Measurements from ENCODE around the gene KAZN.

The KAZN gene

DNA sequence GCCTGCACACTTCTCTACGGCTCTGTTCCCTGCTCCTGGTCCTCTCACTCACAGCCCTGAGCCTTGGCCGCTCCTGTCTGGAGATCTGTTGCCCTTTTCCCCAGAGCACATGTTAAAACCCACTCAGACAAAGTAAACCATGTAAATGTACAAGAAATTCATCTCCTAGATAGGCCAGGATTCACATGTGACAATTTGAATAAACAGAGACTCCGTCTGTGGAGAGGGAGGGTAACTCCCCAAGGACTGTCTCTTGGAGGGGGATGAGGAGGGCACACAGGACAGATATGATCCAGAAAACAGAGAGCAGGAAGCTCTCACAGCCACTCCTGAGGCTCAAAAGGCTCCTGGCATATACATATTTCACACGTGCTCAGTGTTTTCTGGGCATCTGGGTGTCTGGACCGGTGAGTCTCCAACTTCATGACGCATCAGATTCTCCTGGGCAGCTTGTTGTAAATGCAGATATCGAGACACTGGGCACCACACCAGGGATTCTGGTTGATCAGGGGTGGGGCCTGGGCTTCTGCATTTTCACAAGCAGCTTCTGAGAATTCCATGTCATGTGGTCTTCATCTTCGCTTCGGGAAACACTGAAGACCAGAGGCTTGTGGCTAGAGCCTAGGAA lies 6.4 kb upstream of the KAZN start:
- Histone ChIP-seq H3K36me3 (ENCODE audit: insufficient read depth, low read depth, low read length) (no peaks in the 10 kb centered on the region), H3K27me3 (ENCODE audit: insufficient read depth, low read length) (peaks cover 49% of the 10 kb centered on the region)

DNA sequence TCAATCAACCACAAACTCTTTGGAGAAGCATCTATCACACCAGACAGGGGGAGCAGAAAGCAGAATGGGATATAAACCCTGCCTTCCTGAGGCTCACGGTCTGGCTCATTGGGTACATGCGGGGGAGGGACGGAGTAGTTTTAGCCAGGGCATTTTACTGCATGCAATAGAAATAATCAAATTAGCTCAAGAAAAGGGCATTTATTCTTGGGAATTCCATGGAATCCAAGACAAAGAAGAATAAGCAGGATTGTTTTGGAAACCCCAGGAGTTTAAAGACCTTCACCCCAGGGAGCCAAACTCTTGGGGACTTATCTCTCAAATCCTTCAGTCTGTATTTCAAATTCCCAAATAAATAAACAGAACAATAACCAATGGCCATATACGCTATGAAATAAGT lies 5.2 kb upstream of the KAZN start:
- Histone ChIP-seq H3K36me3 (ENCODE audit: insufficient read depth, low read depth, low read length) (no peaks in the 10 kb centered on the region), H3K27me3 (ENCODE audit: insufficient read depth, low read length) (peaks cover 57% of the 10 kb centered on the region), H3K4me1 (ENCODE audit: insufficient read depth, low read length) (peaks cover 33% of the 10 kb centered on the region), H3K9ac (ENCODE audit: low read depth, low read length) (no peak overlapping the region), H3K9me3 (ENCODE audit: insufficient read depth, low read depth, low read length) (no peaks in the 10 kb centered on the region), H3K4me3 (ENCODE audit: low read length) (peak overlapping the region; percentile 29; the same call in 1 of the 2 replicates), H3K27ac (ENCODE audit: low read length) (no peak overlapping the region)

More for the DNA sequence above, 6.4 kb upstream of the KAZN start:
- Histone ChIP-seq H3K9me3 (ENCODE audit: insufficient read depth, low read depth, low read length) (no peaks in the 10 kb centered on the region), H3K4me3 (ENCODE audit: low read length) (no peak overlapping the region), H3K4me1 (ENCODE audit: insufficient read depth, low read length) (peaks cover 33% of the 10 kb centered on the region), H3K27ac (ENCODE audit: low read length) (no peak overlapping the region), H3K9ac (ENCODE audit: low read depth, low read length) (no peak overlapping the region)

DNA sequence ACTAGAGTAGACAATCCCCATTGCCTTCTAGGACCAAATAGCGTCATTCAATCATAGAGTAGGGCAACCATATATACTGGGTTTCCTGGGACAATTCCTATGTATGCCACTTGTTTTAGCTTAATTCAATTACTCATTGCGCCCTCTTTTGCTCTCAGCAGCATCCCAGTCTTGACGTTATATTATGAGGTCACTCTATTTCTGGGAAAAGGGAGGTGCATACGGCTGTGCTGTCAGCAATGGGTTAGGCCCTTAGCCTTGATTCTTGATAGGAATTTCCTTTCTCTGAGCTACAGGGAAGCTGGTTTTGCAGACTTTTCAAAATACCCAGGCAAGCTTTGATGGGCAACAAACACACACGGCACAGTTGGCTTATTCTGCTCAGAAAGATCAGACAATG lies 4.4 kb upstream of the KAZN start:
- H3K36me3 ChIP-seq (ENCODE audit: insufficient read depth, low read depth, low read length): no peaks in the 10 kb centered on the region
- peaks cover 54% of the 10 kb centered on the region for H3K27me3 ChIP-seq (ENCODE audit: insufficient read depth, low read length)
- no peak overlapping the region for H3K9ac ChIP-seq (ENCODE audit: low read depth, low read length)
- no peaks in the 10 kb centered on the region for H3K9me3 ChIP-seq (ENCODE audit: insufficient read depth, low read depth, low read length)
- H3K4me3 ChIP-seq (ENCODE audit: low read length): no peak overlapping the region
- no peak overlapping the region for H3K27ac ChIP-seq (ENCODE audit: low read length)
- H3K4me1 ChIP-seq (ENCODE audit: insufficient read depth, low read length): peaks cover 33% of the 10 kb centered on the region

GRCh38 chr1:14596591-14596990 lies 1.9 kb upstream of the KAZN start:
- H3K27me3 ChIP-seq (ENCODE audit: insufficient read depth, low read length): peaks cover 61% of the 10 kb centered on the region
- no peak overlapping the region for H3K4me3 ChIP-seq (ENCODE audit: low read length)
- H3K36me3 ChIP-seq (ENCODE audit: insufficient read depth, low read depth, low read length): no peaks in the 10 kb centered on the region
- no peak overlapping the region for H3K9ac ChIP-seq (ENCODE audit: low read depth, low read length)
- H3K9me3 ChIP-seq (ENCODE audit: insufficient read depth, low read depth, low read length): no peaks in the 10 kb centered on the region
- peaks cover 46% of the 10 kb centered on the region for H3K4me1 ChIP-seq (ENCODE audit: insufficient read depth, low read length)
- no peak overlapping the region for H3K27ac ChIP-seq (ENCODE audit: low read length)

DNA sequence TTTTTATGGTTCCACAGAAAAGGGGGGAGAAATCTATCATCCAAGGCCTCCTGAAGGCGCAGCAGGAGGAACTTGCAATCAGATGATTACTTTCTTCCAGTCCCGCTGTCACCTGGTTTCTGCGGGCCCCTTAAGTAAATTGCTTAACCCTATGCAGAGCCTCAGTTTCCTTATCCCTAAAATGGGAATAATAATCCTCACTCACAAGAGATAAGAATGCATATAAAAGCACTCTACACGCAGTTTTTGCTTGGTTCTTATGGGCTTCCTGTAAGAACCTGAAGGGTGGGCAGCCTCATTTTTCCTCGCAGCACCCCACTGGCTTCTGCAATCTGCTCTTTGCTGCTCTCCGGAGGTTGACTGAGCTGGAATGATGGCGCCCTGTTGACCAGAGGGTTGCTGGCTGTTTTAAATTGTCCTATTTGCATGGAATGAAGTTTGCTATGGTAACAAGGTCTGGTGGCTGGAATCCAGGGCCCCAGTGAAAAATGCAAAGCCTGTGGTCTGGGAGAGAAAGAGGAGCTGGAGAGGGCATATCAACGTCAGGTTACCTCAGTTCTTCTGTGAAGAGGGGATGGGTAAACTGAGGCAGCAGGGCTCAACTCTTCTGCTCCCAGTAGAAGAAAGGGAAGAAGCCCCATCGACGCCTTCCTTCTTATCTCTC lies 1.0 kb upstream of the KAZN start:
- Histone ChIP-seq H3K27me3 (ENCODE audit: insufficient read depth, low read length) (peaks cover 52% of the 10 kb centered on the region), H3K4me3 (ENCODE audit: low read length) (peak overlapping the region; percentile 72)

GRCh38 chr1:14598007-14598497 lies 433 bp upstream of the KAZN start:
- peak overlapping the region; percentile 72 for H3K4me3 ChIP-seq (ENCODE audit: low read length)
- peak overlapping the region; percentile 23; the same call in 1 of the 2 replicates for H3K9ac ChIP-seq (ENCODE audit: low read depth, low read length)

More for the DNA sequence above, 1.0 kb upstream of the KAZN start:
- H3K9me3 ChIP-seq (ENCODE audit: insufficient read depth, low read depth, low read length): no peaks in the 10 kb centered on the region
- no peaks in the 10 kb centered on the region for H3K36me3 ChIP-seq (ENCODE audit: insufficient read depth, low read depth, low read length)
- H3K4me1 ChIP-seq (ENCODE audit: insufficient read depth, low read length): peaks cover 47% of the 10 kb centered on the region
- no peak overlapping the region for H3K27ac ChIP-seq (ENCODE audit: low read length)
- peak overlapping the region; percentile 23; the same call in 1 of the 2 replicates for H3K9ac ChIP-seq (ENCODE audit: low read depth, low read length)

GRCh38 chr1:14599183-14599791 lies 802 bp downstream of the KAZN start:
- H3K36me3 ChIP-seq (ENCODE audit: insufficient read depth, low read depth, low read length): no peaks in the 10 kb centered on the region
- H3K4me1 ChIP-seq (ENCODE audit: insufficient read depth, low read length): peaks cover 41% of the 10 kb centered on the region
- H3K9ac ChIP-seq (ENCODE audit: low read depth, low read length): peak overlapping the region; percentile 23; the same call in 1 of the 2 replicates
- H3K9me3 ChIP-seq (ENCODE audit: insufficient read depth, low read depth, low read length): no peaks in the 10 kb centered on the region
- H3K4me3 ChIP-seq (ENCODE audit: low read length): peak overlapping the region; percentile 72
- no peak overlapping the region for H3K27ac ChIP-seq (ENCODE audit: low read length)
- peaks cover 43% of the 10 kb centered on the region for H3K27me3 ChIP-seq (ENCODE audit: insufficient read depth, low read length)

More at GRCh38 chr1:14598007-14598497, 433 bp upstream of the KAZN start:
- Histone ChIP-seq H3K4me1 (ENCODE audit: insufficient read depth, low read length) (peaks cover 47% of the 10 kb centered on the region), H3K27me3 (ENCODE audit: insufficient read depth, low read length) (peaks cover 46% of the 10 kb centered on the region), H3K9me3 (ENCODE audit: insufficient read depth, low read depth, low read length) (no peaks in the 10 kb centered on the region), H3K27ac (ENCODE audit: low read length) (no peak overlapping the region), H3K36me3 (ENCODE audit: insufficient read depth, low read depth, low read length) (no peaks in the 10 kb centered on the region)

- H3K27ac ChIP-seq (ENCODE audit: low read length): no peak overlapping the region
- H3K4me3 ChIP-seq (ENCODE audit: low read length): peak overlapping the region; percentile 72
- H3K27me3 ChIP-seq (ENCODE audit: insufficient read depth, low read length): peaks cover 40% of the 10 kb centered on the region
- peak overlapping the region; percentile 23; the same call in 1 of the 2 replicates for H3K9ac ChIP-seq (ENCODE audit: low read depth, low read length)
- peaks cover 37% of the 10 kb centered on the region for H3K4me1 ChIP-seq (ENCODE audit: insufficient read depth, low read length)
- H3K9me3 ChIP-seq (ENCODE audit: insufficient read depth, low read depth, low read length): no peaks in the 10 kb centered on the region
- no peaks in the 10 kb centered on the region for H3K36me3 ChIP-seq (ENCODE audit: insufficient read depth, low read depth, low read length)
Observed at GRCh38 chr1:14599800-14600199, 1.3 kb downstream of the KAZN start.

DNA sequence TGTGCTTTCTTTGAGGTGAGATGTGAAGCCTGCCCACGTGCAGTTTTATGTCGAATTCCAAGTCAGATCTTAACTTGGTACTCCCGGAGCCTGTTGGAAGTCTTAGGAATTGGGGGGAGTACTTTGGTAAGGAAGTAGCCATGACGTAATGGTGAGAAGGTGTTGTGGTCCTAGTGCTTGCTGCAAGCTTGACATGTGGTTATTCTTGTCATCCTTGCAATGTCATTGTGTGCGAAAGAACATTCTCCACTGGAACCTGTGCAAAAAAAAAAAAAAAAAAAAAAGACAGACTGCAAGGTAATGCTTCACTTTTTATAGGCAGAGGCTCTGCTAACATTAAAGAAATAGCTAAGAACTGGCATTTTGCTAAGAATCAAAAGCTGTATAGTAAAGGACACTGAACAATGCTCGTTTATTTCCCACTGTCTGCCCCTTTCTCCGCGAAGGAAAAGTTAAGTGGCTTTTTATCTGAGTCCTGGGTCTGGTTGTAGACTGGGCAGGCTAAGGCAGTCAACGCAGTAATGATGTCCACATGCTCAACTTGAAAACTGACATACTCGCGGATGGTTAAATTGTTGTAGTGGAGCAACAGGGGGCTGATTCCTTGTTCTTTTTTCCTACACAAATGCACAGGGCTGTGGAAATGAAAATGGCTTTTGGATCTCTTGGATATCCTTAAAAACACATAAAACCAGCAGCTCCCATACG lies 2.1 kb downstream of the KAZN start:
- H3K27me3 ChIP-seq (ENCODE audit: insufficient read depth, low read length): peaks cover 40% of the 10 kb centered on the region
- H3K9ac ChIP-seq (ENCODE audit: low read depth, low read length): peak overlapping the region; percentile 23; the same call in 1 of the 2 replicates
- H3K4me3 ChIP-seq (ENCODE audit: low read length): peak overlapping the region; percentile 72
- H3K9me3 ChIP-seq (ENCODE audit: insufficient read depth, low read depth, low read length): no peaks in the 10 kb centered on the region
- H3K4me1 ChIP-seq (ENCODE audit: insufficient read depth, low read length): peaks cover 37% of the 10 kb centered on the region
- H3K27ac ChIP-seq (ENCODE audit: low read length): no peak overlapping the region
- H3K36me3 ChIP-seq (ENCODE audit: insufficient read depth, low read depth, low read length): no peaks in the 10 kb centered on the region

- Histone ChIP-seq H3K4me3 (ENCODE audit: low read length) (peak overlapping the region; percentile 72), H3K36me3 (ENCODE audit: insufficient read depth, low read depth, low read length) (no peaks in the 10 kb centered on the region), H3K9ac (ENCODE audit: low read depth, low read length) (no peak overlapping the region), H3K4me1 (ENCODE audit: insufficient read depth, low read length) (peaks cover 37% of the 10 kb centered on the region), H3K27me3 (ENCODE audit: insufficient read depth, low read length) (peaks cover 31% of the 10 kb centered on the region), H3K27ac (ENCODE audit: low read length) (no peak overlapping the region), H3K9me3 (ENCODE audit: insufficient read depth, low read depth, low read length) (no peaks in the 10 kb centered on the region)
Observed at GRCh38 chr1:14602136-14602535, 3.7 kb downstream of the KAZN start.

- Histone ChIP-seq H3K27ac (ENCODE audit: low read length) (no peak overlapping the region), H3K4me1 (ENCODE audit: insufficient read depth, low read length) (peaks cover 37% of the 10 kb centered on the region), H3K36me3 (ENCODE audit: insufficient read depth, low read depth, low read length) (no peaks in the 10 kb centered on the region), H3K9me3 (ENCODE audit: insufficient read depth, low read depth, low read length) (no peaks in the 10 kb centered on the region), H3K4me3 (ENCODE audit: low read length) (no peak overlapping the region), H3K9ac (ENCODE audit: low read depth, low read length) (no peak overlapping the region), H3K27me3 (ENCODE audit: insufficient read depth, low read length) (peaks cover 23% of the 10 kb centered on the region)
Observed at GRCh38 chr1:14603645-14604044, 5.2 kb downstream of the KAZN start.
